HG02885 (cell line): Measurements from ENCODE around the gene RAD51D.
"Not testable (repeated sequence)": the region's sequence is repeated elsewhere in the genome, so short reads cannot be mapped to it uniquely, and the experiment has no call there.

Experiments used
- ATAC-seq: cut with Tn5 transposase; IDR thresholded peaks from one replicate; pipeline ENCODE4 v1.9.1; 2021; ENCODE audit warnings: mild to moderate bottlenecking; ENCODE audit not compliant: unreplicated experiment, poor library complexity

The RAD51D gene

DNA sequence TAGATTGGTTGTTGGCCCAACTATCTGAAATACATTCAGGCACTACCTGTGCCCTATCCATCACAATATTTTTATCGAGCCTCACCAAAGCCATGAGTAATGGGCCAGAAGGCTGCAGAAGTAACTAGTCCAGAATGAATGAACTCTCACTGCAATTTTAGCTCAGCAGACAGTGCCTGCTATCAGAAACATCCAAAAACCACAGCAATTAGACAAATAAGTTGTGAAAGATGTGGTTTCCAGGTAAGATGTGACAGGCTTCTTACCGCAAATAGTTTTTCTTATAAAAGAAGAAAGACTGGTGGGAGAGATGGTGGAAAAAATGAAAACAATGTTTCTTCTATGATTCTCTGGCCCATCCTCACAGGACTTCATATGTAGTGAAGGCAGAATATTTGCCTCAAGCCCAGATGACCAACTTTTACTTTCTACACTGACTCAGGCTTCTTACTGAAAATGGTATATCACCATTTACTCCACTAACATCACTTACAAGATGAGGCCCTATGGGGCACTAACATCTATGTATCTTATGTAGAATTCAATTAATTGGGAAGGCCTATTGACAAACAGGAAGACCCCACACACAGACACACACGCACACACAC is 46.4 kb downstream of the RAD51D start:
- ATAC-seq, result no peak

GRCh38 chr17:35069311-35069710 is 50.3 kb downstream of the RAD51D start:
- no peak for ATAC-seq

DNA sequence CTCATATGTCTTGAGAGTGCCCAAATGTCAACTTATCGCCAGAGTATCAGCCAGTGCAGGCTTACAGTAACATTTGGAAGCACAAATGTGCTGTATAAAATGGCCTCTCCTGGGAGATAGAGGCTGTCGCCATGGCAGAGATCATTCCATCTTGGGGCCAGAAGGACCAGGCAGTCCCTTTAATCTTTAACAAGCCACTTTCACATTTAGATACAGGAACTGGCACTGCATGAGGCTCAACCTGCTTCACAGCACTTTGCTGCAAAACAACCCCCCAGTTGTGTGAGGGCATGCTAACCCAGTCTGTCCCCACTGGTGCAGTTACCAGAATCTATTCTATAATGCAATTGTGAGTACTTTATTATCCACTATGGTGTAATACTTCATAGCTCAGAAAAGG is 51.4 kb downstream of the RAD51D start:
- no peak for ATAC-seq

DNA sequence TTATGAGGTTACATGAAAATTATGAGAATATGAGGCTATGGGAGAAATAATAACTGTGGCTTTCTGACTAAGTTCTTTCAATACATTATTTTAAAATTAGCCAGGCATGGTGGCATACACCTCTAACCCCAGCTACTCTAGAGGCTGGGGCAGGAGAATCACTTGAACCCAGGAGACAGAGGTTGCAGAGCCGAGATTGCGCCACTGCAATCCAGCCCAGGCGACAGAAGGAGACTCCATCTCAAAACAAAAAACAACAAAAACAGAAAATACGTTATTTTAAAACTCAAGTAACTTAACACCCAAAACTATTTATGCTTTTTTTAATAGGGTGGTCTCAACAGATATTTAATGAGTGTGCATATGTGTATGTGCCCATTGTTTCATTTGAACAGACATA is 53.8 kb downstream of the RAD51D start:
- no peak for ATAC-seq

DNA sequence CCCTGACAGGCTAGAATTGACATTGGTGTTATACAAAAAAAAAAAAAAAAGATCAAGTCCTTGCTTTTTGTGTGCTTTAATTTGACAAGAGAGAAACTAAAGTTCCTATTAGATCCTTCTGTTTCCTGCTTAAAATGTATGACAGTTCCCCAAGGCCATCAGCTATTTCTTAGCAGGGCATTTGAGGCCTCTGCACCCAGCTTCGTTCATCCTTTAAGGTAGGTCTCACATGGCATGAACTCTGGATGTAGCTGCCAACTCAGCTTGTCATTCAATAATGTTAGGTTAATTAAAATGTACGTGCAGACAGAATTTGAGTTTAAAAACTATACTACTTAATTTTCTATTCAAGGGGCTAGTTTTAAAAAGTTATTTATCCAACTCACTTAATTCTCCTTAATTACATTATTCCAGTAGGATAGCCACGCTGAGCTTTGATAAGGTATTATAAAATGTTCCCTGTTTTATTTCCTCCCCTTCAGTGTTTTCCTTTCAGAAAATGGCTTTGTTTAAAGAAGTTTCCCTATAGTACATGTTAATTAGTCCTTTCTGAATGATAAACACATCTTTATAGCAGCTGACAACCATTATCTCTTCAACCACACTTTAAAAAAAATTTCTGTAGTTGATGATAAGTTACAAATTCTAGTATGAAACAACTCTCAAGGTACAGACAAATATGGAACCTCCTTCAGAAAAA is 55.0 kb downstream of the RAD51D start:
- ATAC-seq, result no peak

GRCh38 chr17:35063514-35064223 is 56.0 kb downstream of the RAD51D start, which contains the start of gene RFFL:
Gene RFFL, minus strand, starts transcription at chr17:35063707. Its CDS starts 37,154 bp downstream, at chr17:35026553.
- peak; percentile 84 for ATAC-seq

DNA sequence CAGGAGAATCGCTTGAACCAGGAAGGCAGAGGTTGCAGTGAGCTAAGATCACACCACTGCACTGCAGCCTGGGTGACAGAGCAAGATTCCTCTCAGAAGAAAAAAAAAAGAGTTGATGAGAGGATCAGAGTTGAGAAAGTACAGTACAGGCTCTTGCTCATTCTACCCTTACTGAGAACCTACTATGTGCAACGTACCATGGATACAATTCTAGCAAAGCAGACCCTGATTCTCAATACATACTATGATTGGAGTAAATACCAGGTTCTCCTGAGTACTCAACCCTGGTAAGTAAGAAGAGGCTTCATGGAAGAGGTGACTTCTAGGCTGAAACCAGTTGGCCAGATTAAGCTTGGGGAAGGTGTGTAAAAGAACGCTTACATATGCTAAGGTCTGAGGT is 57.4 kb downstream of the RAD51D start:
- ATAC-seq, result no peak

DNA sequence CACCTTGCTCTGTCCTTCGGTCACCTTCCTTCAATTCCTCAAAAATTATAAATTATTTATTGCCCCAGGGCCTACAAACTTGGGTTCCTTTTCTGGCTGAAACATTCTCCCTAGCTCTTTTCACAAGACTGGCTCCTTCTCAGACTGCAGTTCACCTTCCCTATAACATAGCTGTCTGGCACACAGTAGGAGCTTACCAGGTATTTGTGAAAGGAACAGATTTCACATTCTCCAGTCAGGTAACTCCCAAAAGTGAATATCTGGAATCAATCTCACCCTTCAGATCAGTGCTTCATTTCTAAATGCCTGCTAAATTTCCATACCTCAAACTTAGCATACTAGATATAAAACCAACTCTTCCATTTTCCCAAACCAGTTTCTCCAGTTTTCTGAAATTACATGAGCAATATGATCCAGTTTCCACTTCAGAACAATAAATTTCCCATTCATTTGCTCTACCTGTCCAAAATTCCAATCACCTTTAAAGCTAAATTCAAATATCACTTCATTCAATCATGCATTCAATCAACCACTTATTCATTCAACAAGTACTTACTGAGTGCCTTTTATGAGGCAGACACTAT is 62.2 kb downstream of the RAD51D start:
- no peak for ATAC-seq

DNA sequence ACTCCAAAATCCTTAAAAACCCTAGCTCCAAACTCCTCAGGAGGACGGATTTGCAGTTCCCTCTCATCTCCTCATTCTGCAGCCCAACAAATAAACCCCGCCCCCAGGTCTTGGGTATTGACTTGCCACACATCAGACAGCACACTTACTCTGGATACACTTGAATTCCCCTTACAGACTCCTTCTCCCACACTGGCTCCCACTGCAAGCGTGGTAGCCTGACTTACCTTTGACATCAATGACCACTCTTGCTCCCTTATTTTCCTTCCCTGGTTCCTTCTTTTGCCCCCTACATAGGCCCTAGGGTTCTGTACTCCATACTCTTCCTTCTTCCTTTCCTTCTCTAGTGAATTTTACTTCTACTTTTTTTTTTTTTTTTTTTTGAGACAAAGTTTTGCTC is 63.6 kb downstream of the RAD51D start:
- ATAC-seq, result no peak

- no peak for ATAC-seq
Measured at GRCh38 chr17:35053204-35053603, 66.5 kb downstream of the RAD51D start.

DNA sequence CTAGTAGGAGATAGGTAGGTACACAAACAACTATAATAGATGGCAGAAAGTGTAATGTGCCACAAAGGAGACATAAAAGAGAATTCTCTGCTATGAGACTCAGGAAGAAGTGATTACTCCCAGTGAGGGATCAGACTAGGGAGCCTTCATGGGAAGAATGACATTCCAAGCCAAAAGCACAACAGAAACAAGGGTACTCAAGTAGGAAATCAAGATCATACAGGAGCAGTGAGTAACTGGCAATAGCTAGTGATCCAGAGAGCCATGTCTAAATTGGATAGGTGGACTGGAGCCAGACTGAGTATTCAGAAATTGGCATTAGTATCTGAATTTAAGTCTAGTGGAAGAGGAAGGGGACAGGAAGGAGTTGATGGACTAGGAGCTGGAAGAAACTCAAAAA is 66.9 kb downstream of the RAD51D start:
- no peak for ATAC-seq

DNA sequence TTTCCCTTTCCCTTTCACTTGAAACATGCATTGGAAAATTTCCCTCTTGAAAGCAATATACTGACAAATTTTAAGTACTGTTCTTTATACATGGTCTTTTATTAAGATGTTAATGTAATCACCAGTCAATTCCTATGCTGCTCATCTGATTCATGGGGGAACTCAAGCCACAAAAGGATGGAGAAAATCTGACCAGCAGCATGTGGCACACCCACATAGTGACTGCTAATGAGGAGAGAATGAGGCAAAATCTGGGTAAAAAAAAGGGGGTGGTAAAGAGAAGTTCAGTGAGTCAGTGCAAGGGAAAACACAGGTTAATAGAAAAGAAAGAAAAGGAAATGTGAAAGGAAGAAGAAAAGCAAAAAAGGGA is 67.4 kb downstream of the RAD51D start:
- no peak for ATAC-seq

- ATAC-seq, result no peak
Measured at GRCh38 chr17:35051579-35052240, 68.0 kb downstream of the RAD51D start.

DNA sequence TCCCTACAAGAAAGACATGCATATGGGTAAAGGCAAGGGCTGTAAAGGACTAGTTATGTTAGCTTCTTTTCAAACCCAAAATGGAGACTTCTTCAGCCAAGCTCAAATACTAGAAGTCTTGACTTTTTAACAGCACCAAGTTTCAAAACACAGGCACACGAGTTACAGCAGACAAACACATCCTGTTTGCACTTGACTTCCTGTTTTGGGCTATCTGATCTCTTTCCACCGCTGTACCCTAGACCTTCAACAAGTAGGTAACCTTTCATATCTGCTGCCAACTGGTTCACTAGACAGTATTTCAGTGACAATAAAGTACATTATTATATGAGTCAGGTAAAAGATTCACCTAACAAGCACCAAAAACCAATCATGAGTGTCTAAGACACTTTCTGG is 68.5 kb downstream of the RAD51D start:
- peak; percentile 59 for ATAC-seq

GRCh38 chr17:35050170-35050569 is 69.5 kb downstream of the RAD51D start:
- no peak for ATAC-seq

DNA sequence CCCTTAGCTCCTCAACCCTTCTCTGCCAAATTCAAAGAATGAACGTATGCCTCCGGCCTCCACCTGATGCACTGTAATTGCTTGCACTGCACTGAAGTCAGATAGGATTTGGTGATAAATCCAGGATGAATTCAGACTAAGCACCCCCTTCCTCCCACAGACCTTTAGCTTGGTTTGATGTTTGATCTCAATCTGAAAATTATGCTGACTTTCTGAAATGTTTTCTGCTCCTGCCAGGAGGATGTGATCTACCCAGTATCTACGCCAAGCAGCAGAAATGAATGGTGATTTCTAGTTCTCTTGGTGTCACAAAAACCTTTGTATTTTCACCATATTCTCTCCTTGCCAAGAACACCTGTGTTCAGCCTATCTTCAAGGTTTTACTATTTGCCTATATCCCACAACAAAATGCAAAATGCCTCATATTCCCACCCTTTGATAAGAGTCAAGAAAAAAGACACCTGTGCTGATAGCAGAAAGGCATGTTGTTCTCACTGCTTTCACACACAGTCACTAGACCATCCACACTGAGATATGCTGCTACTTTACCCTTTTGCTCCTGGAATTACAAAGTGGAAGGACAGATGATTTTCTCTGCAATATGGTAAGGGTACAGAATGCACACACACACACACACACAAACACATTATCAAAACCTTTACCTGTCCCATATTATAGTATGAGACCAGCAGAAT is 70.8 kb downstream of the RAD51D start:
- no peak for ATAC-seq

DNA sequence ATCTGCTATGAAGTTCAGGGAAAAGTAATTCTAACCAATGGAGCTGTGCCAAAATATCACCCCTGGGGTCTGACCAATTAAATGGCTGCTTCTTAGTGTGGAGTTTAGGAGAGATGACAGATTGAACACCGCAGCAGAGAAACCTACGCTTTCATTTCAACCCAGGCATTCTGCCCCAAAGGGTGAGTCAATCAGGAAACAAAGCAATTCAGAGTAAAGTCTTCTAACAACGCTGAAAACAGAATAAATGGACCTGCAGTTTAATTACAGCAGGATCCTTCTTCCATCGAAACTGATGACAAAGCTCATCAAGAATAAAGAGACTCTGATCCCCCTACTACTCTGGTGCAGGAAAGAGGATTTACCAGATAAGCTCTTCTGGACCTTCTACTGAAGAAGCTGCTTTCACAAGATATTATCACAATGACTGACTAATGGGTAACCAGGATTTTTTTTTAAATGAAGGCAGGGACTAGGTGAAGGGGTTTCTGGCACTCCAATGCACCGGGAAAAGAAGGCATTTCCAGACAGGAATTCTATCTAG is 72.8 kb downstream of the RAD51D start:
- ATAC-seq, result peak; percentile 46

- no peak for ATAC-seq
Measured at GRCh38 chr17:35046245-35046644, 73.4 kb downstream of the RAD51D start.

DNA sequence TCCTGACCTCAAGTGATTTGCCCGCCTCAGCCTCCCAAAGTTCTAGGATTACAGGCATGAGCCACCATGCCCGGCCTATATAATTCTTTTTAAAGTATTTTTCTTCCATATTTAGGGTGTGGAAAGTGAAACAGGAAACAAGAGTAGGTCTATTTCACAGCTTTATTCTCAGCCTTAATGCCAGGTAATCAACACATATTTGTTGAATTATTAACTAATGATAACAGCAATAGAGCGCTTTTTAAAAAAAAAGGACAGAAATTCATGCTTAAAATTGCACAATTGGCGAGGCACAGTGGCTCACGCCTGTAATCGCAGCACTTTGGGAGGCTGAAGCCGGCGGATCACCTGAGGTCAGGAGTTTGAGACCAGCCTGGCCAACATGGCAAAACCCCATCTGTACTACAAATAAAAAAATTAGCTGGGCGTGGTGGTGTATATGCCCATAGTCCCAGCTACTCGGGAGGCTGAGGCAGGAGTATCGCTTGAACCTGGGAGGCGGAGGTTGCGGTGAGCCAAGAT is 74.1 kb downstream of the RAD51D start:
- ATAC-seq, result not testable (repeated sequence)

- ATAC-seq, result no peak
Measured at GRCh38 chr17:35044181-35044580, 75.5 kb downstream of the RAD51D start.
